ENCODE data around the gene KDM4B. TPM values are rescaled to one million over a fixed set of nuclear protein-coding genes. Genes with fewer than 3 reads are reported as not detected.

Gene KDM4B
- polyA plus RNA-seq, 1 of the 3 experiments (the other 2 are of a cell fraction): 12.2 TPM

GRCh38 chr19:5099701-5100221 is 130.8 kb downstream of the KDM4B start (continued):
- TF ChIP-seq, protein P1, sequence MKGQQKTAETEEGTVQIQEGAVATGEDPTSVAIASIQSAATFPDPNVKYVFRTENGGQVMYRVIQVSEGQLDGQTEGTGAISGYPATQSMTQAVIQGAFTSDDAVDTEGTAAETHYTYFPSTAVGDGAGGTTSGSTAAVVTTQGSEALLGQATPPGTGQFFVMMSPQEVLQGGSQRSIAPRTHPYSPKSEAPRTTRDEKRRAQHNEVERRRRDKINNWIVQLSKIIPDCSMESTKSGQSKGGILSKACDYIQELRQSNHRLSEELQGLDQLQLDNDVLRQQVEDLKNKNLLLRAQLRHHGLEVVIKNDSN (IDR thresholded peaks at IDR 0.05; ENCODE audit: borderline replicate concordance, low read depth): no peak
- TF ChIP-seq YY1 (IDR thresholded peaks at IDR 0.05; ENCODE audit: low read depth) (no peak), RFX5 (IDR thresholded peaks at IDR 0.05; ENCODE audit: low read length) (no peak)

- no peak overlapping the region for H2AFZ ChIP-seq (ENCODE audit: low read depth)
- TF ChIP-seq POLR2AphosphoS5 (IDR thresholded peaks at IDR 0.05; ENCODE audit: low read depth, low read length) (no peak), EZH2phosphoT487 (IDR thresholded peaks at IDR 0.05; ENCODE audit: borderline replicate concordance, low read depth) (no peak), SIN3A (IDR thresholded peaks at IDR 0.05; ENCODE audit: borderline replicate concordance, low read depth, low read length) (no peak)
- H3K27ac ChIP-seq (ENCODE audit: low read depth in 2 of 2, low read length in 1 of 2): no peak overlapping the region
- WGBS (ENCODE audit: low lambda C conversion rate): 98% methylated on average over 17 of the region's 18 CpGs
- peaks cover 14 to 44% of the 10 kb centered on the region in 2 experiments for H3K4me1 ChIP-seq (ENCODE audit: control insufficient read depth in 1 of 2, insufficient read depth in 2 of 2, low read depth in 1 of 2, low read length in 1 of 2)
- POLR2A ChIA-PET: no interaction called here
- H4K20me1 ChIP-seq (ENCODE audit: insufficient read depth): 0 out of 2 replicates have a peak, but pooled peaks cover 4% of the 10 kb centered on the region
- H3K4me3 ChIP-seq (ENCODE audit: low read depth in 2 of 2, low read length in 1 of 2): no peak overlapping the region
- no peaks in the 10 kb centered on the region for H3K9me2 ChIP-seq
- no peaks in the 10 kb centered on the region for H3K9me3 ChIP-seq
- no peaks in the 10 kb centered on the region for H3F3A ChIP-seq (replicated peaks; ENCODE audit: insufficient read depth)
- H3K36me3 ChIP-seq (replicated peaks in 1 of 2; ENCODE audit: control insufficient read depth in 1 of 2, insufficient read depth in 2 of 2, low read length in 1 of 2): peaks cover 12 to 24% of the 10 kb centered on the region in 2 experiments
- no peaks in the 10 kb centered on the region for H3K27me3 ChIP-seq (ENCODE audit: insufficient read depth)
- H3K79me2 ChIP-seq (ENCODE audit: insufficient read depth): no peaks in the 10 kb centered on the region
- CTCF ChIA-PET: no interaction called here
- no peak for DNase-seq
- H3K4me2 ChIP-seq: no peak overlapping the region
- H3K9ac ChIP-seq: no peak overlapping the region
Measured at GRCh38 chr19:5101871-5102270, 133.0 kb downstream of the KDM4B start.

- 98% methylated on average over 6 of the region's 21 CpGs for WGBS (ENCODE audit: low lambda C conversion rate)
- Histone ChIP-seq H2AFZ (ENCODE audit: low read depth) (no peak overlapping the region), H3K9me3 (no peaks in the 10 kb centered on the region), H3K79me2 (ENCODE audit: insufficient read depth) (no peaks in the 10 kb centered on the region), H3K27ac (ENCODE audit: low read depth in 2 of 2, low read length in 1 of 2) (peak overlapping the region in 1 of 2 experiments; percentile 85; a peak in 2 of 4 replicates), H3K4me2 (no peak overlapping the region; the same call in 1 of the 2 replicates), H4K20me1 (ENCODE audit: insufficient read depth) (0 out of 2 replicates have a peak, but pooled peaks cover 4% of the 10 kb centered on the region), H3K4me3 (ENCODE audit: low read depth in 2 of 2, low read length in 1 of 2) (no peak overlapping the region), H3K36me3 (replicated peaks in 1 of 2; ENCODE audit: control insufficient read depth in 1 of 2, insufficient read depth in 2 of 2, low read length in 1 of 2) (peaks cover 12 to 24% of the 10 kb centered on the region in 2 experiments), H3K27me3 (ENCODE audit: insufficient read depth) (no peaks in the 10 kb centered on the region), H3K4me1 (ENCODE audit: control insufficient read depth in 1 of 2, insufficient read depth in 2 of 2, low read depth in 1 of 2, low read length in 1 of 2) (peaks cover 14 to 50% of the 10 kb centered on the region in 2 experiments), H3F3A (replicated peaks; ENCODE audit: insufficient read depth) (no peaks in the 10 kb centered on the region), H3K9ac (no peak overlapping the region), H3K9me2 (no peaks in the 10 kb centered on the region)
- POLR2A ChIA-PET: interaction anchor here (0.7 to 1.4 kb wide), 2 partner anchors 8 to 11 kb away, joined by 3 to 4 read pairs; no protein-coding TSS in a partner anchor
- CTCF ChIA-PET: interaction anchor here (0.6 to 3.3 kb wide), 7 partner anchors 9 to 327 kb away, joined by 3 to 12 read pairs (median 3); no protein-coding TSS in a partner anchor
- TF ChIP-seq, protein P2, sequence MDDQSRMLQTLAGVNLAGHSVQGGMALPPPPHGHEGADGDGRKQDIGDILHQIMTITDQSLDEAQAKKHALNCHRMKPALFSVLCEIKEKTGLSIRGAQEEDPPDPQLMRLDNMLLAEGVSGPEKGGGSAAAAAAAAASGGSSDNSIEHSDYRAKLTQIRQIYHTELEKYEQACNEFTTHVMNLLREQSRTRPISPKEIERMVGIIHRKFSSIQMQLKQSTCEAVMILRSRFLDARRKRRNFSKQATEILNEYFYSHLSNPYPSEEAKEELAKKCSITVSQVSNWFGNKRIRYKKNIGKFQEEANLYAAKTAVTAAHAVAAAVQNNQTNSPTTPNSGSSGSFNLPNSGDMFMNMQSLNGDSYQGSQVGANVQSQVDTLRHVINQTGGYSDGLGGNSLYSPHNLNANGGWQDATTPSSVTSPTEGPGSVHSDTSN (IDR thresholded peaks at IDR 0.05): no peak
- TF ChIP-seq MEF2A (IDR thresholded peaks at IDR 0.05; ENCODE audit: borderline replicate concordance, low read depth) (no peak), GABPA (IDR thresholded peaks at IDR 0.05; ENCODE audit: low read depth) (no peak), RAD21 (IDR thresholded peaks at IDR 0.05; ENCODE audit: low read length) (no peak), TCF12 (IDR thresholded peaks at IDR 0.05) (no peak), TAF1 (IDR thresholded peaks at IDR 0.05; ENCODE audit: borderline replicate concordance, low read depth, low read length) (no peak), RCOR1 (IDR thresholded peaks at IDR 0.05; ENCODE audit: low read length) (no peak), YY1 (IDR thresholded peaks at IDR 0.05; ENCODE audit: low read depth) (no peak), EP300 (IDR thresholded peaks at IDR 0.05; ENCODE audit: borderline replicate concordance in 1 of 2, low read depth in 1 of 2, low read length in 1 of 2) (no peak), SIN3A (IDR thresholded peaks at IDR 0.05; ENCODE audit: borderline replicate concordance, low read depth, low read length) (no peak), CHD2 (IDR thresholded peaks at IDR 0.05; ENCODE audit: low read length, partially characterized antibody) (no peak), CTCF (IDR thresholded peaks at IDR 0.05) (no peak)
- TF ChIP-seq, protein P1 (IDR thresholded peaks at IDR 0.05; ENCODE audit: borderline replicate concordance, low read depth): no peak
- TF ChIP-seq, protein P3, sequence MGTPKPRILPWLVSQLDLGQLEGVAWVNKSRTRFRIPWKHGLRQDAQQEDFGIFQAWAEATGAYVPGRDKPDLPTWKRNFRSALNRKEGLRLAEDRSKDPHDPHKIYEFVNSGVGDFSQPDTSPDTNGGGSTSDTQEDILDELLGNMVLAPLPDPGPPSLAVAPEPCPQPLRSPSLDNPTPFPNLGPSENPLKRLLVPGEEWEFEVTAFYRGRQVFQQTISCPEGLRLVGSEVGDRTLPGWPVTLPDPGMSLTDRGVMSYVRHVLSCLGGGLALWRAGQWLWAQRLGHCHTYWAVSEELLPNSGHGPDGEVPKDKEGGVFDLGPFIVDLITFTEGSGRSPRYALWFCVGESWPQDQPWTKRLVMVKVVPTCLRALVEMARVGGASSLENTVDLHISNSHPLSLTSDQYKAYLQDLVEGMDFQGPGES (IDR thresholded peaks at IDR 0.05; ENCODE audit: low read depth, low read length): no peak
- DNase-seq: no peak
Measured at GRCh38 chr19:5102520-5102919, 133.6 kb downstream of the KDM4B start.
